ENCODE measurements around the gene POP4.
"Not testable (repeated sequence)": the region's sequence is repeated elsewhere in the genome, so short reads cannot be mapped to it uniquely, and the experiment has no call there.

The POP4 gene

DNA sequence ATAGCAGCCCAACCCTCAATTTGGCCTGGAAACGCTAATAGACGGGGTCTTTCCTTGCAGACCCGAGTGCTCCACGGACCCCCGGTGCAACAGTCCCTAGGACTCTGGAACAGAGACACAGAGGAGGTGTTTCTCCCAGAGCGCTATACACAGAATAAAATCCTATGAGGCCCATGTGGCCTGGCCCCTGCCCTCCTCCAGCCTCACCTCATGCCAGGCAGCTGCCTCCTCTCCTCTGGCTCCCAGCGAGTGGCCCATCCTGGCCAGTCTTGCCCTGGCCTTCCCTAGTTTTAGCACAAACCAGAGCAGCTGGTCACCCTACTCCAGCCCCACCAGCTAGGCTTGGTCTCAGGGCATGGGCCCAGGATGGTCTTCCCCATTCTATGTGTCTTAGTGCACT lies 20.3 kb downstream of the POP4 start:
- Histone ChIP-seq H3K27ac (no peak overlapping the region), H3K4me3 (no peak overlapping the region)

GRCh38 chr19:29626832-29627231 lies 20.7 kb downstream of the POP4 start:
- not testable (repeated sequence) for H3K27ac ChIP-seq, H3K4me3 ChIP-seq

DNA sequence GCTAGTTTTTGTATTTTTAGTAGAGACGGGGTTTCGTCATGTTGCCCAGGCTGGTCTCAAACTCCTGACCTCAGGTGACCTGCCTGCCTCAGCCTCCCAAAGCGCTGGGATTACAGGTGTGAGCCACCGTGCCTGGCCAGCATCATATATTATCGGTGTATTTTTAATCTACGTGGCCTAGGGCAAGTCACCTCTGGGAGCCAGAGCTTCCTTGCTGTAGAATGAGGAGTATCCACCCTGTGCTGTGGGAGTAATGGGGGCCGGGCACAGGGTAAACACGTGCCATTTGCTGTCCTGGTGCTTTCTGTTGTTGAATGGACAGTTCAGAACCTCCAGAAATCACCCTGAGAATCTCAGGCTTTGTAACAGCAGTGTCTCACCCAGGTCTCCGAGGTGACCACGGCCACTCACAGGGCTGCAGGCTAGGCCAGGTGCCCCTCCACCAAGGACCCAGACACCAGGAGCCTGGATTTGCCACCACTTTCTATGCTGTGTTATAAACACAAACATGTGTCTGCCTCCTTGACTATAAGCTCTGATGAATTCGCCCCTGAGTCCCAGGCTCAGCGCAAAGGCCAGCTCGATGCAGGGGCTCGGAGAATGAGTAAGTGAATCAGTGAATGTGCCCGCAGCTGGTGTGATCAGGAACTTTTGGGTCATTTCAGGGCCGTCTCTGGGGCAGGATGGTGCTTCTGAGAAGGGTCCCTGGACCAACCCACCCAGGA lies 22.7 kb downstream of the POP4 start:
- no peak overlapping the region for H3K4me3 ChIP-seq
- H3K27ac ChIP-seq: no peak overlapping the region

- Histone ChIP-seq H3K27ac (no peak overlapping the region), H3K4me3 (no peak overlapping the region)
Observed at GRCh38 chr19:29629836-29630534, 23.9 kb downstream of the POP4 start.

GRCh38 chr19:29630655-29631054 lies 24.6 kb downstream of the POP4 start:
- H3K4me3 ChIP-seq: no peak overlapping the region
- H3K27ac ChIP-seq: no peak overlapping the region

- Histone ChIP-seq H3K4me3 (no peak overlapping the region), H3K27ac (no peak overlapping the region)
Observed at GRCh38 chr19:29631450-29631849, 25.4 kb downstream of the POP4 start.

- Histone ChIP-seq H3K4me3 (no peak overlapping the region), H3K27ac (no peak overlapping the region)
Observed at GRCh38 chr19:29634002-29634401, 27.9 kb downstream of the POP4 start.

- H3K27ac ChIP-seq: no peak overlapping the region
Observed at GRCh38 chr19:29634423-29635130, 28.5 kb downstream of the POP4 start.

GRCh38 chr19:29635963-29636362 lies 29.9 kb downstream of the POP4 start:
- no peak overlapping the region for H3K4me3 ChIP-seq
- H3K27ac ChIP-seq: no peak overlapping the region

More at GRCh38 chr19:29634423-29635130, 28.5 kb downstream of the POP4 start:
- no peak overlapping the region for H3K4me3 ChIP-seq

DNA sequence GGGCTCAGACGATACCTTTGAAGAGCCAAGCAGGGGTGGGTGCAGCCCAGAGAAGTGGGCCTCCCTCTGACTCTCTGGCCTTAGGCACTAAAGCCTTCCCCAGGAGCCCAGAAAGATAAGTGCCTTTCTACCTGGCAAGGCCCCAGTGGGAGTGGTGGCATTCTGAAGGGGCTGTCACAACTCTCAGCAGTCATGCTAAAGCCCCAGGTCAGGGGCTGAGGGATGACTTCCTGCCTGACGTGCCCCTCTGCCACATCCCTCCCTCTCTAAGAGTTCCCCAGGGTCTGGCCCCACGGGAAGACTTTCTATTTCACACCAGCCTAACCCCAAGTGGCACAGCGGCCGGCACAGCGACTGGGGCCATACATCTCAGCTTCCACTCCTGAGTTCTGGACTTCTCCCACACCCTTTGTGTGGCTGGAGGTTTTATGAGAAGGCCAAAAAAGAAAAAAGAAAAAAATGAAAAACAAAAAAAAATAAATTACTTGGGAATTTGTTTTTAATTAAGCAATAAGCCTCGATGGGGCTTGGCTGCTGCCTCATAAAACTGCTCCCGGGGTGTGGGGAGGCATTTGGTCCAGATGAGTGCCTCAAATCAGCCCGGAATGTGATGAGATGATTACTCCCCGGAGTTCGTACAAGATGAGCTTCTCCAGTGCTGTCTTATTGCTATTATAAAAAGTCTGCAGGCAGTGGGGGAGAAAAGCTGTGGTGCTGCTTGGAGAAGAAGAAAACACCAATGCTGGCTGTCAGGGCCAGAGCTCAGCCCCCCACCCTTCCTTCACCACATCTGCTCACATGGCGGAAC lies 30.7 kb downstream of the POP4 start:
- H3K27ac ChIP-seq: peak overlapping the region in 1 of 21 experiments; percentile 5
- no peak overlapping the region for H3K4me3 ChIP-seq

GRCh38 chr19:29639086-29639485 lies 33.0 kb downstream of the POP4 start:
- Histone ChIP-seq H3K4me3 (no peak overlapping the region), H3K27ac (no peak overlapping the region)

DNA sequence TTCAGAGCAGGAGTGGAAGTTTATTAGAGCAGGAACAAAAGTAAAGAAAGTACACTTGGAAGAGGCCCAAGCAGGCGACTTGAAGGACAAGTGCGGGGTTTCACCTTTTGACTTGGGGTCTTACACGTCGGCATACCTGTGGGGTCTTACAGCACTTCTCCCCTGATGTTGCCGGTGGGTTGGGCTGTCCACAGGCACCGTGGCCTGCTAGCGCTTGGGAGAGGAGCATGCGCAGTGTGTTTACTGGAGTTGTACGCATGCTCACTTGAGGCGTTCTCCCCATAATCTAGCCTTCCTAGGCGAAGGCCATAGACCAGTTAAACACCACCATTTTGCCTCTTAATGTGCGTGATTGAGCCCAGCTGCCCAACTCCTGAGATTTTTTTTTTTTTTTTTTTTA lies 34.1 kb downstream of the POP4 start:
- Histone ChIP-seq H3K27ac (no peak overlapping the region), H3K4me3 (no peak overlapping the region)

DNA sequence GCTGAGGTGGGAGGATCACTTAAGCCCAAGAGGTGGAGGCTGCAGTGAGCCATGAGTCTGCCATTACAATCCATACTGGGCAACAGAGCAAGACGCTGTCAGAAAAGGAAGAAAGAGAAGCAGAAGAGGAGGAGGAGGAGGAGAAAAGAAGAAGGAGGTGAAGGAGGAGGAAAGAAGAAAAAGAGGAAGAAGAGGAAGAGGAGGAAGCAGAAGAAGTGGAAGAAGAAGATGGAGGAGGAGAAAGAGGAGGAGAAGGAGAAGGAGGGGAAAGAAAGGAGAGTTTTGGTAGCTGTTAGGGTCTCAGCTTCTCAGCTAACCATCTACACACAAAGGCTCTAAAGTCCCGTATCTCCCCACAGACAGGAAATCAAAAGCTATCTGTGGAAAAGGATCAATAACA lies 35.5 kb downstream of the POP4 start:
- H3K4me3 ChIP-seq: no peak overlapping the region
- H3K27ac ChIP-seq: no peak overlapping the region

DNA sequence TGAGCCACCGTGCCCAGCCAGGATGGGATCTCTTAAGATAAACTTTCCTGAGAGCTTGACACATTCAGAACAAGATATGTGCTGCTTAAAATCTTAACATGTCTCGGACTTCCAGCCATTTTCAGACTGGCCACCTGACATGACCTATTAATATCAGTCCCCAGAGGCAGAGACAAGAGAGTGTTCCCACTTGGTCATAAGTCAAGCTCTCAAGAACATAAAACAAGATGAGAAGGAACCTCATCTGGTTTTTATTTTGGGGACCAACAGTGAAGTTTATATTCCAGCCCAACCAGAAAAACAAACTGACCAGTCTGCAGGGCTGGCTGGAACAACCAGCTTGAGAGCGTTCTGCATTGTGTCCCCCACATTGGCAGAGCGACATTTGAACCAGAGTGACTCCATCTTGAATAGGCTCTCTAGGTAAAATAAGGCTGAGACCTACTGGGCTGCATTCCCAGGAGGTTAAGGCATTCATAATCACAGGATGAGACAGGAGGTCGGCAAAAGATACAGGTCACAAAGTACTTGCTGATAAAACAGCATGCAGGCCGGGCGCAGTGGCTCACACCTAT lies 37.4 kb downstream of the POP4 start:
- Histone ChIP-seq H3K27ac (no peak overlapping the region), H3K4me3 (no peak overlapping the region)

GRCh38 chr19:29644210-29644609 lies 38.1 kb downstream of the POP4 start:
- Histone ChIP-seq H3K27ac (no peak overlapping the region), H3K4me3 (no peak overlapping the region)

- H3K4me3 ChIP-seq: no peak overlapping the region
- peak overlapping the region in 2 of 21 experiments; percentile 13 to 28 for H3K27ac ChIP-seq
Observed at GRCh38 chr19:29645491-29645867, 39.4 kb downstream of the POP4 start.

DNA sequence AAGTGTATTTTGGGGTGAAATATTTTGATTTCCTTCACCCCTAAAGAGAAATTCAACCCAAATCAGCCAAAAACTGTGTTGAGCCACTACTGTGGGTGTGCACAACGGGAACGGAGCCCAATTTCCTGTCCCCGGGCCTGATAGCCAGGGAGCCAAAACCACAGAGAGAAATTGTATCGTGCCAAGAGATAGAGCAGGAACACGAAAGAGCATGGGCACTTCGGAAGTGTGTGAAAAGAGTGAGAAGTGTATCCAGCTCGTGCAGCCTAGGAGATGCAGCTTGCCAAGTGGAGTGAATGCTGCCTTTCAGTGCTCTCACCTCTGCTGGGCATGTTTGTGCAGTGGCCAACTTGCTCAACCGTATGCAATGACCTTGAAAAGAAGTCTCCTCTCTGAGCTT lies 39.8 kb downstream of the POP4 start:
- peak overlapping the region in 2 of 21 experiments; percentile 13 to 28 for H3K27ac ChIP-seq
- no peak overlapping the region for H3K4me3 ChIP-seq

DNA sequence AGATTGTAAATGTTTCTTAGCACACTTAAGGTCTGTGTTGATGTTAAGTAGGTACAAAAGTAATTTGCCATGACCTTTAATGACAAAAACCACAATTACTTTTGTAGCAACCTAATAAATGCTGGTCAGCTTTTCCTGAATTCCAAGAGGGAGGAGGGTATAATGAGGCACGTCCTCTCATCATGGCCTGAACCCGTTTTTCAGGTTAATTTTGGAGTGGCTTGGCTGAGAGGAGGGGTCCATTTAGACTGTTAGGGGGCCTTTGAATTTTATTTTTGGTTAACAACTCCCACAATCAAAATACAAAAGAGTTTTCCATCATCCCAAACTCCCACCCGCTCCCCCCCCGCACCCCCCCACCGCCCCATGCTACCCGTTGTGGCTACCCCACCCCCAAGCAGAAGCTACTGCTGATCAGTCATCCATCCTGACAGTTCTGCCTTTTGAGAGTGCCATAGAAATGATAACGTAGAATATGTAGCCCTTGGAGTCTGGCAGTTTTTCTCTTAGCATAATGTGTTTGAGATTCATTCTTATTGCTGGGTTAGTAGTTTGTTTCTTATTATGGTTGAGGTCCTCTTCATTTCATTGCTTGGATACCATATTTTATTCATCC lies 44.8 kb downstream of the POP4 start:
- no peak overlapping the region for H3K4me3 ChIP-seq

GRCh38 chr19:29651622-29652394 lies 45.7 kb downstream of the POP4 start:
- H3K27ac ChIP-seq: no peak overlapping the region

More for the DNA sequence above, 44.8 kb downstream of the POP4 start:
- no peak overlapping the region for H3K27ac ChIP-seq

More at GRCh38 chr19:29651622-29652394, 45.7 kb downstream of the POP4 start:
- no peak overlapping the region for H3K4me3 ChIP-seq
